NCI-H510A (cell line): ENCODE results near the gene SUFU.
A peak's percentile ranks its signal among the peaks of the same experiment; 100 is the strongest.
"Not testable (repeated sequence)": the region's sequence is repeated elsewhere in the genome, so short reads cannot be mapped to it uniquely, and the experiment has no call there.

Source experiments
- DNase-seq: peaks from one replicate; lab custom pipeline; 2025; lab: John Stamatoyannopoulos, UW

SUFU gene

GRCh38 chr10:102503264-102504178, at the start of gene SUFU:
Gene SUFU, plus strand, starts transcription at chr10:102503972. Its CDS starts 181 bp downstream, at chr10:102504153.
- peak; percentile 98 for DNase-seq

GRCh38 chr10:102454662-102455487, 48.9 kb upstream of the SUFU start:
- not testable (repeated sequence) for DNase-seq

GRCh38 chr10:102455893-102456471, 47.8 kb upstream of the SUFU start:
- no peak for DNase-seq

- DNase-seq = no peak
These were observed 46.1 kb upstream of the SUFU start for GRCh38 chr10:102457591-102458150.

- no peak for DNase-seq
These were observed 45.1 kb upstream of the SUFU start for GRCh38 chr10:102458656-102459055.

GRCh38 chr10:102460836-102461186, 43.0 kb upstream of the SUFU start:
- no peak for DNase-seq

GRCh38 chr10:102461187-102462054, 42.4 kb upstream of the SUFU start:
- DNase-seq = peak; percentile 89

GRCh38 chr10:102462512-102463054, 41.2 kb upstream of the SUFU start:
- no peak for DNase-seq

GRCh38 chr10:102463983-102464382, 39.8 kb upstream of the SUFU start:
- no peak for DNase-seq

GRCh38 chr10:102465466-102465865, 38.3 kb upstream of the SUFU start:
- DNase-seq = no peak

GRCh38 chr10:102467318-102467717, 36.5 kb upstream of the SUFU start:
- no peak for DNase-seq

GRCh38 chr10:102467971-102468438, 35.8 kb upstream of the SUFU start:
- DNase-seq = no peak

- no peak for DNase-seq
These were observed 35.1 kb upstream of the SUFU start for GRCh38 chr10:102468683-102469082.

- no peak for DNase-seq
These were observed 32.9 kb upstream of the SUFU start for GRCh38 chr10:102470579-102471546.

GRCh38 chr10:102473445-102474331, 30.1 kb upstream of the SUFU start:
- no peak for DNase-seq

- DNase-seq = no peak
These were observed 28.2 kb upstream of the SUFU start for GRCh38 chr10:102475451-102476040.

- DNase-seq = peak; percentile 20
These were observed 27.2 kb upstream of the SUFU start for GRCh38 chr10:102476466-102477141.

- no peak for DNase-seq
These were observed 24.1 kb upstream of the SUFU start for GRCh38 chr10:102479651-102480050.
